Body of pancreas (tissue), 4 donors: ENCODE measurements around the gene CAPZB. TPM values are rescaled to one million over a fixed set of nuclear protein-coding genes. Genes with fewer than 3 reads are reported as not detected.

ENCODE experiments used
- ATAC-seq: fragments of 150-250 bp; one replicate; pipeline ENCODE4 v1.9.1; 2016
- DNase-seq, 4 donors: peaks; one replicate each; pipeline ENCODE4 v3.0.0-alpha.2; 2019
- H3K27ac ChIP-seq, 4 donors: fragments of 200-600 bp; sonication (generic); 1 replicate in 3 of 4; 2 replicates in 1 of 4; pipeline versions ENCODE4 v1.5.1 to v1.6.1; 2016 to 2019; ENCODE audit warnings: mild to moderate bottlenecking in 1 of 4, mixed read lengths in 1 of 4, moderate library complexity in 1 of 4
- H3K27me3 ChIP-seq, 2 donors: fragments of 200-600 bp; sonication (generic); one replicate each; pipeline ENCODE4 v1.6.0; 2016; ENCODE audit warnings: mild to moderate bottlenecking in 1 of 2
- H3K36me3 ChIP-seq, 2 donors: fragments of 200-600 bp; sonication (generic); replicated peaks in 1 of 2; 2 replicates each; pipeline ENCODE4 v1.5.1; 2016; ENCODE audit warnings: low read depth in 2 of 2; ENCODE audit not compliant: insufficient read depth in 1 of 2
- H3K4me1 ChIP-seq: fragments of 200-600 bp; sonication (generic); one replicate; pipeline ENCODE4 v1.6.0; 2016
- H3K4me3 ChIP-seq, 2 donors: fragments of 200-600 bp; sonication (generic); 1 replicate in 1 of 2; 2 replicates in 1 of 2; pipeline ENCODE4 v1.5.1; 2016 to 2019
- H3K9me3 ChIP-seq, 3 donors: fragments of 200-600 bp; sonication (generic); 1 replicate in 2 of 3; 2 replicates in 1 of 3; pipeline ENCODE4 v1.5.1; 2016
- POLR2A ChIP-seq, 3 donors: fragments of 450-650 bp; IDR thresholded peaks; one replicate each; pipeline ENCODE4 v1.6.1; 2016; ENCODE audit warnings: antibody characterized with exemption in 3 of 3, mild to moderate bottlenecking in 2 of 3
- WGBS, 2 donors: methylation state at CpG; one replicate each; pipeline ENCODE4 v1.1.5; 2017; 5-methylcytosine and 5-hydroxymethylcytosine counted together
- intact Hi-C: fragments of 100-400 bp; cut with DNase I; formaldehyde crosslinking; loops from one replicate; pipeline ENCODE4 v1.15.1; 2023
- total RNA-seq, 2 donors: library from RNA; depleted of rRNA; stranded (reverse); fragments of >200 nt; gene quantifications; one replicate each; pipeline ENCODE4 v1.1.0, GENCODE V29; 2016
- TF ChIP-seq, protein P1 (sequence below), 7 experiments: fragments of 450-650 bp in 4 of 7; fragments of 200-600 bp in 3 of 7; sonication (generic) in 3 of 7; IDR thresholded peaks; one replicate each; pipeline ENCODE4 v1.5.1; 2016 to 2019; ENCODE audit warnings: antibody characterized with exemption in 7 of 7

CAPZB gene
- total RNA-seq, 2 donors from 2014 or later: 35.5 to 54.1 TPM

DNA sequence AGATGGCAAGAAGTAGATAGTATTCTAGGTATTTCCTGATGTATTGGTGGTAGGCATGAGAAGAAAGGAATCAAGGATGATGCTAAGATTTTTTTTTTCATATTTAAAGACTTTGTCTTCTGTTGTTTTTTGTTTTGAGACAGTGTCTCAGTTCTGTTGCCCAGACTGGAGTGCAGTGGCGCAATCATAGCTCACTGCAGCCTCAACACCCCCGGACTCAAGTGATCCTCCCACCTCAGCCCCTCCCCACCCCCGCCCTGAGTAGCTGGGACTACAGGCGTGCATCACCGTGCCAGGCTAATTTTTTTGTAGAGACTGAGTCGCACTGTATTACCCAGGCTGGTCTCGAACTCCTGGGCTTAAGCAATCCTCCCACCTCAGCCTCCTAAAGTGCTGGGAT lies 2.8 kb upstream of the CAPZB start:
- Histone ChIP-seq H3K27me3 (no peaks in the 10 kb centered on the region), H3K4me3 (no peak overlapping the region), H3K9me3 (no peaks in the 10 kb centered on the region), H3K27ac (peak overlapping the region in 1 of 4 donors; percentile 29), H3K36me3 (no peaks in the 10 kb centered on the region), H3K4me1 (peaks cover 25% of the 10 kb centered on the region)
- DNase-seq (no peak), ATAC-seq (no peak)
- no peak for TF ChIP-seq POLR2A (IDR thresholded peaks at IDR 0.05)
- TF ChIP-seq, protein P1, sequence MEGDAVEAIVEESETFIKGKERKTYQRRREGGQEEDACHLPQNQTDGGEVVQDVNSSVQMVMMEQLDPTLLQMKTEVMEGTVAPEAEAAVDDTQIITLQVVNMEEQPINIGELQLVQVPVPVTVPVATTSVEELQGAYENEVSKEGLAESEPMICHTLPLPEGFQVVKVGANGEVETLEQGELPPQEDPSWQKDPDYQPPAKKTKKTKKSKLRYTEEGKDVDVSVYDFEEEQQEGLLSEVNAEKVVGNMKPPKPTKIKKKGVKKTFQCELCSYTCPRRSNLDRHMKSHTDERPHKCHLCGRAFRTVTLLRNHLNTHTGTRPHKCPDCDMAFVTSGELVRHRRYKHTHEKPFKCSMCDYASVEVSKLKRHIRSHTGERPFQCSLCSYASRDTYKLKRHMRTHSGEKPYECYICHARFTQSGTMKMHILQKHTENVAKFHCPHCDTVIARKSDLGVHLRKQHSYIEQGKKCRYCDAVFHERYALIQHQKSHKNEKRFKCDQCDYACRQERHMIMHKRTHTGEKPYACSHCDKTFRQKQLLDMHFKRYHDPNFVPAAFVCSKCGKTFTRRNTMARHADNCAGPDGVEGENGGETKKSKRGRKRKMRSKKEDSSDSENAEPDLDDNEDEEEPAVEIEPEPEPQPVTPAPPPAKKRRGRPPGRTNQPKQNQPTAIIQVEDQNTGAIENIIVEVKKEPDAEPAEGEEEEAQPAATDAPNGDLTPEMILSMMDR (IDR thresholded peaks at IDR 0.05): no peak
- intact Hi-C loops: no loop called here
- 74 to 75% methylated on average over 7 of the region's 7 CpGs for WGBS, 2 donors

DNA sequence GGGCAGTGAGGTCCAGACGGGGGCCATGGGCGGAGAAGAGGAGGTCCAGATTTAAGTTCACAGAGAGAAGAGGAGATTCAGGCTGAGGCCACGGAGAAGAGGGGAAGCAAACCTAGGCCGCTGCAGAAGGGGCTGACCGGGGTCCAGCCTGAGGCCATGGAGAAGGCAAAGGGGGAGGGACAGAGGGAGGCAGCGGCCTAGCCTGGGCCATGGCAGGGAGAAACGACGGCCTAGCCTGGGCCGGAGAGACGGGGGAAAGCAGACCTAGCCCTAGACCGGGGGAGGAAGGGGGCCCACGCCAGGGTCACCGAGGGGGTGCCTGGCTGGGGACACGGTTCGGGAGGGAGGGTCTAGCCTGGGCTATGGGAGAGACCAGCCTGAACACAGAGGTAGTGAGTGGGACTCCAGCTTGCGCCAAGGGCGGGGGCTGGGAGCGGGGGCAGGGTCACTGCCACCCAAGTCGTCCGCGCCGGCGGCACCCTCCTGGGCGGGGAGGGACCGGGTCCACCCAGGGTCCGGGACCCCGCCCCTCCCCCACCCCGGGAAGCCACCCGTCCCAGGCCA lies 459 bp downstream of the CAPZB start:
- Histone ChIP-seq H3K9me3 (no peaks in the 10 kb centered on the region), H3K4me3 (peak overlapping the region; percentile 75 to 99), H3K4me1 (peaks cover 51% of the 10 kb centered on the region), H3K27ac (peak overlapping the region; percentile 87 to 97 (median 95)), H3K36me3 (no peaks in the 10 kb centered on the region), H3K27me3 (no peaks in the 10 kb centered on the region)
- TF ChIP-seq POLR2A (IDR thresholded peaks at IDR 0.05): no peak
- TF ChIP-seq, protein P1 (IDR thresholded peaks at IDR 0.05): no peak
- intact Hi-C loops: no loop called here
- ATAC-seq (peak; percentile 7), DNase-seq (peak in 1 of 4 donors; percentile 40)
- WGBS, 2 donors: 1 to 3% methylated on average over 20 to 22 of the region's 29 CpGs

DNA sequence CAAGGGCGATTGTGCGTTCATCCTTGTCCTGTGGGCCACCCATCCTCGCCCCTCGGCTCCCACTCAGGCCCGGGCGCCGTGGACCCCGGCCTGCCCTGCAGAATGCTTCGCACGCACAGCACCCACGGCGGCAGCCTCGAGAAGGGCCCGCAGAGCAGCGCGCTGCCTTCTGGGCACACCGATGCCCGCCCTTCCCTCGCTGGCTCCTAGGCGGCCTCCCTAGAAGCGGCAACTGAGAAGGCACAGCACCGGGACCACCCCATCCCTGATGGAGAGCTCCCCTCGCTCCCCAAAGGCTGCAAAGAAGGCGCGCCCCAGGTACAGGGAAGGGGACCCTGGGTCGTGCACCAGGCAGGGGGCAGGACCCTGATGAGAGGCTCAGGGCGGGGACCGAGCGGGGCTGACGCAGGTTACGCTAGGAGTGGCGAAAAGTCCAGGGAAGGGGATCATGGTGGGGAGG lies 971 bp downstream of the CAPZB start:
- Histone ChIP-seq H3K4me3 (peak overlapping the region; percentile 75 to 99), H3K36me3 (no peaks in the 10 kb centered on the region), H3K9me3 (no peaks in the 10 kb centered on the region), H3K4me1 (peaks cover 51% of the 10 kb centered on the region), H3K27ac (peak overlapping the region in 3 of 4 donors; percentile 87 to 97 (median 96)), H3K27me3 (no peaks in the 10 kb centered on the region)
- 1 to 4% methylated on average over 16 to 32 of the region's 32 CpGs for WGBS, 2 donors
- no peak for ATAC-seq
- no peak for TF ChIP-seq POLR2A (IDR thresholded peaks at IDR 0.05)
- TF ChIP-seq, protein P1 (IDR thresholded peaks at IDR 0.05): no peak
- intact Hi-C loops: no loop called here
- peak in 1 of 4 donors; percentile 22 for DNase-seq

DNA sequence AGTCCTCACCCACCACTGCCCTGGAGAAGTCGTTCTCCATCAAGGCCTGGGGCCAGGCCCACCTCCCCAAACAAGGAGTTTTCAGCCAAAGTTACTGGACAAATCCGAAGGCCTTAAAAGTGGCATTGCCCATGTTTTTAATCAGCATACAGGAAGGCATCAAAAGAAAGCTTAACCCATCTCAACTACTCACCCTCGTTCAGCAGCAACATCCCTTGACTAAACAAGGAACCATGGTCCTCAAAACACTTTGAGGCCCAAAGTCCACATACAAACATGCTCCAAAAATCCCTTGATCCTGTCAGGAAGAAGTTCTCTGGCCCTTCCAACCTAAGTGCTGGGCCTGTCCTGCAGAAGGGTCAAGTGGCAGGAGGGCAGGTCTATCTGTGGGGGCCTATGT lies 1.6 kb downstream of the CAPZB start:
- Histone ChIP-seq H3K36me3 (no peaks in the 10 kb centered on the region), H3K27me3 (no peaks in the 10 kb centered on the region), H3K9me3 (no peaks in the 10 kb centered on the region), H3K27ac (peak overlapping the region in 1 of 4 donors; percentile 97), H3K4me3 (no peak overlapping the region), H3K4me1 (peaks cover 51% of the 10 kb centered on the region)
- 38 to 59% methylated on average over 3 of the region's 3 CpGs for WGBS, 2 donors
- intact Hi-C loops: no loop called here
- TF ChIP-seq, protein P1 (IDR thresholded peaks at IDR 0.05): no peak
- no peak for TF ChIP-seq POLR2A (IDR thresholded peaks at IDR 0.05)
- ATAC-seq: no peak
- no peak for DNase-seq

DNA sequence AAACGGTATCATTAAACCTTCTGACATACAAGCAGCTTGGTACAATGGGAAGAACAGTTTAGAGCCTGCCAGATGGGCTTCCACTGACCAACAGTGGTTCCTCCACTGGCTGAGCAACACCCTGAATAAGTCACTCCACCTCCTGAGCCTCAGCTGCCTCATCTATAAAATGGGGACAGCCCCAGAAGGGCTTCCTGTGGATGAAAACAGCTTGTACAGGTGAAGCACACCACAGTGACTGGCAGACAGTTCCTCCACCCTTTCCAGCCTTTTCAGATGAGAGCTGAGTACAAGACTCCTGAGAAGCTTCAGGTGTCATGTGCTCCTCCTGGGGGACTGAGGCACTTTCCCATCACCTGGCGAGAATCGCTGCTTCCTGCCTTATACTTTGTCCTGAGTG lies 2.1 kb downstream of the CAPZB start:
- H3K36me3 ChIP-seq: no peaks in the 10 kb centered on the region
- peaks cover 53% of the 10 kb centered on the region for H3K4me1 ChIP-seq
- 63 to 67% methylated on average over 3 of the region's 3 CpGs for WGBS, 2 donors
- DNase-seq (no peak), ATAC-seq (no peak)
- no peaks in the 10 kb centered on the region for H3K27me3 ChIP-seq
- no peak overlapping the region for H3K4me3 ChIP-seq
- no peak for TF ChIP-seq POLR2A (IDR thresholded peaks at IDR 0.05)
- TF ChIP-seq, protein P1 (IDR thresholded peaks at IDR 0.05): no peak
- no peak overlapping the region for H3K27ac ChIP-seq
- no peaks in the 10 kb centered on the region for H3K9me3 ChIP-seq
- intact Hi-C loops: no loop called here
